Cardiac muscle cell (in vitro differentiated cells and primary cell): ENCODE results near the gene ABHD1. TPM values are rescaled to one million over a fixed set of nuclear protein-coding genes. Genes with fewer than 3 reads are reported as not detected.

Experiments
- DNase-seq, 2 donors: peaks; one replicate each; pipeline versions ENCODE4 v3.0.0 to v3.0.0-alpha.2; 2010 to 2017; ENCODE audit warnings: low read depth in 1 of 2, low spot score in 1 of 2
- H3K27ac ChIP-seq: fragments of 200-600 bp; sonication (generic); 2 replicates; pipeline ENCODE4 v1.5.1; 2016
- H3K27me3 ChIP-seq: fragments of 200-600 bp; sonication (generic); 2 replicates; pipeline ENCODE4 v1.6.0; 2016; ENCODE audit warnings: control low read depth
- H3K36me3 ChIP-seq: fragments of 200-600 bp; sonication (generic); 2 replicates; pipeline ENCODE4 v1.5.1; 2016; ENCODE audit warnings: control low read depth
- H3K4me1 ChIP-seq: fragments of 200-600 bp; sonication (generic); 2 replicates; pipeline ENCODE4 v1.8.1; 2017; ENCODE audit warnings: low read depth, mild to moderate bottlenecking, mixed run types
- H3K4me3 ChIP-seq: fragments of 200-600 bp; sonication (generic); 2 replicates; pipeline ENCODE4 v1.5.1; 2016; ENCODE audit warnings: mild to moderate bottlenecking
- H3K9me3 ChIP-seq: fragments of 200-600 bp; sonication (generic); 2 replicates; pipeline ENCODE4 v1.5.1; 2017; ENCODE audit warnings: low read depth, mild to moderate bottlenecking, control low read depth
- CTCF ChIP-seq: IDR thresholded peaks from 2 replicates; pipeline ENCODE4 v1.5.1; 2012; ENCODE audit warnings: low read depth, mild to moderate bottlenecking, low read length
- polyA plus RNA-seq: library from polyadenylated mRNA; unstranded; fragments of >200 nt; fragmentation: Nextera tagmentation; extraction: Ambion mirVana; gene quantifications from 2 replicates; pipeline ENCODE4 v1.2.1, GENCODE V29; 2016
- total RNA-seq: library from RNA; depleted of rRNA; stranded (reverse); fragments of >200 nt; gene quantifications from 2 replicates; pipeline ENCODE4 v1.2.3, GENCODE V29; 2016

The ABHD1 gene
- total and polyA plus RNA-seq, 2 experiments from 2014 or later: 0.27 to 2.0 TPM

GRCh38 chr2:27091746-27092695 lies 31.6 kb upstream of the ABHD1 start:
- no peak for TF ChIP-seq CTCF
- Histone ChIP-seq H3K4me3 (no peak overlapping the region), H3K27ac (no peak overlapping the region), H3K36me3 (no peaks in the 10 kb centered on the region), H3K27me3 (no peaks in the 10 kb centered on the region), H3K9me3 (no peaks in the 10 kb centered on the region), H3K4me1 (peaks cover 11% of the 10 kb centered on the region)
- DNase-seq: no peak

GRCh38 chr2:27092696-27093429 lies 30.8 kb upstream of the ABHD1 start:
- no peak for TF ChIP-seq CTCF
- H3K4me1 ChIP-seq: peaks cover 4% of the 10 kb centered on the region
- H3K9me3 ChIP-seq: no peaks in the 10 kb centered on the region
- no peaks in the 10 kb centered on the region for H3K27me3 ChIP-seq
- no peak for DNase-seq
- H3K27ac ChIP-seq: no peak overlapping the region
- H3K4me3 ChIP-seq: no peak overlapping the region
- H3K36me3 ChIP-seq: no peaks in the 10 kb centered on the region

GRCh38 chr2:27093430-27094352 lies 29.9 kb upstream of the ABHD1 start:
- no peaks in the 10 kb centered on the region for H3K27me3 ChIP-seq
- no peak overlapping the region for H3K4me3 ChIP-seq
- TF ChIP-seq CTCF: no peak
- no peaks in the 10 kb centered on the region for H3K36me3 ChIP-seq
- H3K4me1 ChIP-seq: no peaks in the 10 kb centered on the region
- DNase-seq: no peak
- H3K27ac ChIP-seq: no peak overlapping the region
- H3K9me3 ChIP-seq: no peaks in the 10 kb centered on the region

GRCh38 chr2:27094353-27094984 lies 29.1 kb upstream of the ABHD1 start:
- no peaks in the 10 kb centered on the region for H3K9me3 ChIP-seq
- no peak for TF ChIP-seq CTCF
- H3K36me3 ChIP-seq: no peaks in the 10 kb centered on the region
- no peaks in the 10 kb centered on the region for H3K27me3 ChIP-seq
- DNase-seq: no peak
- no peaks in the 10 kb centered on the region for H3K4me1 ChIP-seq
- H3K4me3 ChIP-seq: no peak overlapping the region
- no peak overlapping the region for H3K27ac ChIP-seq

- no peak for TF ChIP-seq CTCF
- no peaks in the 10 kb centered on the region for H3K4me1 ChIP-seq
- no peaks in the 10 kb centered on the region for H3K36me3 ChIP-seq
- no peaks in the 10 kb centered on the region for H3K27me3 ChIP-seq
- H3K27ac ChIP-seq: no peak overlapping the region
- H3K9me3 ChIP-seq: no peaks in the 10 kb centered on the region
- DNase-seq: no peak
- no peak overlapping the region for H3K4me3 ChIP-seq
Measured at GRCh38 chr2:27095427-27095744, 28.2 kb upstream of the ABHD1 start.
